SH-SY5Y (cell line): Measurements from ENCODE around the gene CREG2.

ENCODE experiments used
- GATA2 ChIP-seq: IDR thresholded peaks from 2 replicates; pipeline ENCODE4 v1.6.1; 2011; ENCODE audit warnings: mild to moderate bottlenecking, low read depth, low read length
- GATA3 ChIP-seq: IDR thresholded peaks from 2 replicates; pipeline ENCODE4 v1.6.1; 2011; ENCODE audit warnings: low read depth, mild to moderate bottlenecking, low read length, moderate library complexity

Gene CREG2

GRCh38 chr2:101354420-101355311 lies 32.6 kb downstream of the CREG2 start:
- TF ChIP-seq GATA2, result no peak
- TF ChIP-seq GATA3, result no peak

- TF ChIP-seq GATA3, result no peak
- no peak for TF ChIP-seq GATA2
These were observed 36.1 kb downstream of the CREG2 start for GRCh38 chr2:101351207-101351606.

GRCh38 chr2:101349893-101350662 lies 37.2 kb downstream of the CREG2 start:
- TF ChIP-seq GATA3 (no peak), GATA2 (no peak)

GRCh38 chr2:101348883-101349282 lies 38.4 kb downstream of the CREG2 start:
- TF ChIP-seq GATA3, result no peak
- TF ChIP-seq GATA2, result no peak

- no peak for TF ChIP-seq GATA2
- no peak for TF ChIP-seq GATA3
These were observed 40.4 kb downstream of the CREG2 start for GRCh38 chr2:101346909-101347308.

- no peak for TF ChIP-seq GATA2
- TF ChIP-seq GATA3, result no peak
These were observed 43.2 kb downstream of the CREG2 start for GRCh38 chr2:101344137-101344536.

- no peak for TF ChIP-seq GATA3
- no peak for TF ChIP-seq GATA2
These were observed 44.7 kb downstream of the CREG2 start for GRCh38 chr2:101342625-101343008.

- no peak for TF ChIP-seq GATA3
- no peak for TF ChIP-seq GATA2
These were observed 45.2 kb downstream of the CREG2 start for GRCh38 chr2:101341901-101342624.

- TF ChIP-seq GATA2 (no peak), GATA3 (no peak)
These were observed 45.9 kb downstream of the CREG2 start for GRCh38 chr2:101341421-101341820.

GRCh38 chr2:101340141-101340551 lies 47.2 kb downstream of the CREG2 start:
- TF ChIP-seq GATA3 (no peak), GATA2 (no peak)

- no peak for TF ChIP-seq GATA2
- no peak for TF ChIP-seq GATA3
These were observed 47.9 kb downstream of the CREG2 start for GRCh38 chr2:101339266-101339880.

GRCh38 chr2:101337877-101338276 lies 49.4 kb downstream of the CREG2 start:
- no peak for TF ChIP-seq GATA3
- no peak for TF ChIP-seq GATA2

GRCh38 chr2:101332885-101333766 lies 54.2 kb downstream of the CREG2 start:
- TF ChIP-seq GATA2, result no peak
- TF ChIP-seq GATA3, result no peak

GRCh38 chr2:101331202-101331601 lies 56.1 kb downstream of the CREG2 start:
- no peak for TF ChIP-seq GATA3
- no peak for TF ChIP-seq GATA2
